ENCODE measurements around the gene KRT20.

KRT20 gene

GRCh38 chr17:40871316-40871715, 13.7 kb downstream of the KRT20 start:
- H3K9ac ChIP-seq (ENCODE audit: low read length): no peak overlapping the region
- H3K4me1 ChIP-seq (ENCODE audit: low read length): no peaks in the 10 kb centered on the region
- no peak overlapping the region for H3K4me2 ChIP-seq (ENCODE audit: low read length)
- H3K79me2 ChIP-seq (ENCODE audit: low read length): no peaks in the 10 kb centered on the region
- H3K9me3 ChIP-seq (ENCODE audit: insufficient read depth, low read length): no peaks in the 10 kb centered on the region
- no peaks in the 10 kb centered on the region for H4K20me1 ChIP-seq (ENCODE audit: insufficient read depth, low read length)
- no peak overlapping the region for H2AFZ ChIP-seq (ENCODE audit: low read depth, low read length)
- no peak overlapping the region for H3K27ac ChIP-seq (ENCODE audit: low read length)
- H3K36me3 ChIP-seq (replicated peaks; ENCODE audit: low read depth, low read length): no peaks in the 10 kb centered on the region
- H3K4me3 ChIP-seq (ENCODE audit: low read length): no peak overlapping the region
- no peak for TF ChIP-seq EZH2phosphoT487 (IDR thresholded peaks at IDR 0.05; ENCODE audit: low read depth)
- TF ChIP-seq CTCF (IDR thresholded peaks at IDR 0.05; ENCODE audit: low read depth, low read length): no peak
- no peaks in the 10 kb centered on the region for H3K27me3 ChIP-seq (ENCODE audit: low read depth, low read length)

- TF ChIP-seq EZH2phosphoT487 (IDR thresholded peaks at IDR 0.05; ENCODE audit: low read depth): no peak
- no peak overlapping the region for H3K27ac ChIP-seq (ENCODE audit: low read length)
- H3K4me2 ChIP-seq (ENCODE audit: low read length): no peak overlapping the region
- no peak overlapping the region for H2AFZ ChIP-seq (ENCODE audit: low read depth, low read length)
- no peaks in the 10 kb centered on the region for H3K9me3 ChIP-seq (ENCODE audit: insufficient read depth, low read length)
- no peaks in the 10 kb centered on the region for H3K79me2 ChIP-seq (ENCODE audit: low read length)
- no peaks in the 10 kb centered on the region for H3K4me1 ChIP-seq (ENCODE audit: low read length)
- H3K9ac ChIP-seq (ENCODE audit: low read length): no peak overlapping the region
- no peaks in the 10 kb centered on the region for H3K27me3 ChIP-seq (ENCODE audit: low read depth, low read length)
- no peaks in the 10 kb centered on the region for H4K20me1 ChIP-seq (ENCODE audit: insufficient read depth, low read length)
- no peaks in the 10 kb centered on the region for H3K36me3 ChIP-seq (replicated peaks; ENCODE audit: low read depth, low read length)
- no peak overlapping the region for H3K4me3 ChIP-seq (ENCODE audit: low read length)
These were observed 14.9 kb downstream of the KRT20 start for GRCh38 chr17:40870136-40870535.

GRCh38 chr17:40866838-40867237, 18.2 kb downstream of the KRT20 start, which contains the start of gene KRT12:
Gene KRT12, minus strand, starts transcription at chr17:40867223. Its CDS starts 37 bp downstream, at chr17:40867186.
- no peaks in the 10 kb centered on the region for H3K4me1 ChIP-seq (ENCODE audit: low read length)
- no peak within 1 kb of the TSS for H2AFZ ChIP-seq (ENCODE audit: low read depth, low read length)
- no peak within 1 kb of the TSS for H3K4me3 ChIP-seq (ENCODE audit: low read length)
- no peaks in the 10 kb centered on the region for H3K9me3 ChIP-seq (ENCODE audit: insufficient read depth, low read length)
- TF ChIP-seq CTCF (IDR thresholded peaks at IDR 0.05; ENCODE audit: low read depth, low read length) (no peak), EZH2phosphoT487 (IDR thresholded peaks at IDR 0.05; ENCODE audit: low read depth) (no peak)
- no peaks in the 10 kb centered on the region for H3K27me3 ChIP-seq (ENCODE audit: low read depth, low read length)
- H3K27ac ChIP-seq (ENCODE audit: low read length): no peak within 1 kb of the TSS
- H4K20me1 ChIP-seq (ENCODE audit: insufficient read depth, low read length): no peaks in the 10 kb centered on the region
- no peak within 1 kb of the TSS for H3K4me2 ChIP-seq (ENCODE audit: low read length)
- no peaks in the 10 kb centered on the region for H3K79me2 ChIP-seq (ENCODE audit: low read length)
- no peaks in the 10 kb centered on the region for H3K36me3 ChIP-seq (replicated peaks; ENCODE audit: low read depth, low read length)
- H3K9ac ChIP-seq (ENCODE audit: low read length): no peak within 1 kb of the TSS

GRCh38 chr17:40864661-40865390, 20.2 kb downstream of the KRT20 start:
- H4K20me1 ChIP-seq (ENCODE audit: insufficient read depth, low read length): no peaks in the 10 kb centered on the region
- H3K9ac ChIP-seq (ENCODE audit: low read length): no peak overlapping the region
- no peak for TF ChIP-seq EZH2phosphoT487 (IDR thresholded peaks at IDR 0.05; ENCODE audit: low read depth)
- H3K4me1 ChIP-seq (ENCODE audit: low read length): no peaks in the 10 kb centered on the region
- H3K36me3 ChIP-seq (replicated peaks; ENCODE audit: low read depth, low read length): no peaks in the 10 kb centered on the region
- H3K79me2 ChIP-seq (ENCODE audit: low read length): no peaks in the 10 kb centered on the region
- H3K27ac ChIP-seq (ENCODE audit: low read length): no peak overlapping the region
- H3K9me3 ChIP-seq (ENCODE audit: insufficient read depth, low read length): no peaks in the 10 kb centered on the region
- H2AFZ ChIP-seq (ENCODE audit: low read depth, low read length): no peak overlapping the region
- H3K27me3 ChIP-seq (ENCODE audit: low read depth, low read length): 0 out of 2 replicates have a peak, but pooled peaks cover 2% of the 10 kb centered on the region
- H3K4me3 ChIP-seq (ENCODE audit: low read length): no peak overlapping the region
- H3K4me2 ChIP-seq (ENCODE audit: low read length): no peak overlapping the region

- Histone ChIP-seq H3K4me2 (ENCODE audit: low read length) (no peak overlapping the region), H3K27me3 (ENCODE audit: low read depth, low read length) (0 out of 2 replicates have a peak, but pooled peaks cover 2% of the 10 kb centered on the region), H3K9me3 (ENCODE audit: insufficient read depth, low read length) (no peaks in the 10 kb centered on the region), H3K79me2 (ENCODE audit: low read length) (no peaks in the 10 kb centered on the region), H3K4me1 (ENCODE audit: low read length) (no peaks in the 10 kb centered on the region), H2AFZ (ENCODE audit: low read depth, low read length) (no peak overlapping the region), H3K9ac (ENCODE audit: low read length) (no peak overlapping the region), H3K4me3 (ENCODE audit: low read length) (no peak overlapping the region), H4K20me1 (ENCODE audit: insufficient read depth, low read length) (no peaks in the 10 kb centered on the region), H3K27ac (ENCODE audit: low read length) (no peak overlapping the region), H3K36me3 (replicated peaks; ENCODE audit: low read depth, low read length) (no peaks in the 10 kb centered on the region)
- no peak for TF ChIP-seq EZH2phosphoT487 (IDR thresholded peaks at IDR 0.05; ENCODE audit: low read depth)
- no peak for TF ChIP-seq CTCF (IDR thresholded peaks at IDR 0.05; ENCODE audit: low read depth, low read length)
These were observed 21.9 kb downstream of the KRT20 start for GRCh38 chr17:40862985-40863733.

All from OCI-LY3 (cell line).